Endodermal cell (in vitro differentiated cells): ENCODE results near the gene PADI3. TPM values are rescaled to one million over a fixed set of nuclear protein-coding genes. Genes with fewer than 3 reads are reported as not detected.

Experiments used
- DNase-seq: peaks from one replicate; pipeline ENCODE4 v3.0.0-alpha.2; 2017
- H3K27ac ChIP-seq: 2 replicates; pipeline ENCODE4 v1.5.1; 2013; ENCODE audit warnings: mild to moderate bottlenecking, low read depth, low read length, moderate library complexity
- H3K27me3 ChIP-seq: 2 replicates; pipeline ENCODE4 v1.6.1; 2013; ENCODE audit warnings: mild to moderate bottlenecking, low read length, moderate library complexity; ENCODE audit not compliant: insufficient read depth, control insufficient read depth, poor library complexity, severe bottlenecking
- H3K36me3 ChIP-seq: 2 replicates; pipeline ENCODE4 v1.7.0; 2013; ENCODE audit warnings: mild to moderate bottlenecking, low read length, moderate library complexity; ENCODE audit not compliant: control insufficient read depth, insufficient read depth
- H3K4me1 ChIP-seq: one replicate; pipeline ENCODE4 v1.7.0; 2013; ENCODE audit warnings: low read length; ENCODE audit not compliant: control insufficient read depth, insufficient read depth
- H3K4me3 ChIP-seq: 2 replicates; pipeline ENCODE4 v1.5.1; 2013; ENCODE audit warnings: mild to moderate bottlenecking, low read length, moderate library complexity
- H3K9ac ChIP-seq: 2 replicates; pipeline ENCODE4 v1.6.1; 2013; ENCODE audit warnings: mild to moderate bottlenecking, low read length, moderate library complexity; ENCODE audit not compliant: poor library complexity, severe bottlenecking; ENCODE audit errors: extremely low read depth
- H3K9me3 ChIP-seq: 2 replicates; pipeline ENCODE4 v1.6.1; 2013; ENCODE audit warnings: mild to moderate bottlenecking, low read length, moderate library complexity; ENCODE audit not compliant: control insufficient read depth
- H3K27ac Mint-ChIP-seq: 2 replicates; pipeline ENCODE4 v1.8.0; 2020; ENCODE audit warnings: mixed read lengths
- H3K27me3 Mint-ChIP-seq: 2 replicates; pipeline ENCODE4 v1.8.0; 2021; ENCODE audit warnings: mild to moderate bottlenecking, mixed read lengths; ENCODE audit not compliant: insufficient read depth
- H3K36me3 Mint-ChIP-seq: 2 replicates; pipeline ENCODE4 v1.8.0; 2020; ENCODE audit warnings: low read depth, mixed read lengths
- H3K4me1 Mint-ChIP-seq: 2 replicates; pipeline ENCODE4 v1.8.0; 2020; ENCODE audit warnings: mixed read lengths
- H3K4me3 Mint-ChIP-seq: 2 replicates; pipeline ENCODE4 v1.8.0; 2020; ENCODE audit warnings: mild to moderate bottlenecking, moderate library complexity, mixed read lengths
- H3K9me3 Mint-ChIP-seq: 2 replicates; pipeline ENCODE4 v1.8.0; 2020; ENCODE audit warnings: mild to moderate bottlenecking, mixed read lengths
- CTCF ChIP-seq: fragments of 200-600 bp; sonication (generic); conservative IDR thresholded peaks from 2 replicates; pipeline ENCODE4 v1.5.0; 2021; ENCODE audit warnings: antibody characterized with exemption, mild to moderate bottlenecking
- WGBS, 2 experiments: methylation state at CpG; one replicate each; pipeline versions ENCODE4 v1.1.5 to v1.1.7; 2013; ENCODE audit warnings: missing lambda C conversion rate in 2 of 2, mixed read lengths in 1 of 2; ENCODE audit not compliant: insufficient coverage in 1 of 2, insufficient read length in 1 of 2; 5-methylcytosine and 5-hydroxymethylcytosine counted together
- total RNA-seq, 2 donors: library from RNA; stranded (reverse); fragmentation: NEBNext Ultra II Directional in 1 of 2; extraction: Animal tissue kit (Norgen Biotek cat#: 25700) in 1 of 2; gene quantifications; 2 replicates in 1 of 2; 3 replicates in 1 of 2; pipeline ENCODE4 v1.2.1, GENCODE V29; 2021

Gene PADI3
- total RNA-seq, 2 donors from 2014 or later, result 0.29 to 0.33 TPM

GRCh38 chr1:17224434-17224833 is 24.5 kb upstream of the PADI3 start:
- no peak overlapping the region for H3K9ac ChIP-seq
- Mint-ChIP-seq H3K9me3 (no peaks in the 10 kb centered on the region), H3K36me3 (no peaks in the 10 kb centered on the region), H3K4me3 (no peak overlapping the region), H3K27ac (no peak overlapping the region), H3K27me3 (no peaks in the 10 kb centered on the region), H3K4me1 (no peaks in the 10 kb centered on the region)
- no peak overlapping the region for H3K27ac ChIP-seq
- no peak for DNase-seq
- H3K9me3 ChIP-seq, result no peaks in the 10 kb centered on the region
- H3K36me3 ChIP-seq, result no peaks in the 10 kb centered on the region
- H3K27me3 ChIP-seq, result no peaks in the 10 kb centered on the region
- WGBS, 2 experiments, result 60 to 92% methylated on average over 1 to 4 of the region's 4 CpGs
- TF ChIP-seq CTCF, result no peak
- H3K4me1 ChIP-seq, result no peaks in the 10 kb centered on the region
- no peak overlapping the region for H3K4me3 ChIP-seq

- H3K9me3 Mint-ChIP-seq, result no peaks in the 10 kb centered on the region
- Histone ChIP-seq H3K9me3 (no peaks in the 10 kb centered on the region), H3K9ac (no peak overlapping the region), H3K4me3 (no peak overlapping the region), H3K36me3 (no peaks in the 10 kb centered on the region), H3K27ac (no peak overlapping the region), H3K4me1 (no peaks in the 10 kb centered on the region), H3K27me3 (no peaks in the 10 kb centered on the region)
- 89 to 97% methylated on average over 5 to 6 of the region's 6 CpGs for WGBS, 2 experiments
- H3K4me3 Mint-ChIP-seq, result no peak overlapping the region
- H3K36me3 Mint-ChIP-seq, result no peaks in the 10 kb centered on the region
- H3K4me1 Mint-ChIP-seq, result no peaks in the 10 kb centered on the region
- no peak overlapping the region for H3K27ac Mint-ChIP-seq
- TF ChIP-seq CTCF, result no peak
- no peaks in the 10 kb centered on the region for H3K27me3 Mint-ChIP-seq
- no peak for DNase-seq
Measured at GRCh38 chr1:17225140-17225539, 23.8 kb upstream of the PADI3 start.

GRCh38 chr1:17227358-17227915 is 21.5 kb upstream of the PADI3 start:
- Histone ChIP-seq H3K27me3 (no peaks in the 10 kb centered on the region), H3K9ac (no peak overlapping the region), H3K4me3 (no peak overlapping the region), H3K4me1 (no peaks in the 10 kb centered on the region), H3K9me3 (no peaks in the 10 kb centered on the region), H3K27ac (no peak overlapping the region), H3K36me3 (no peaks in the 10 kb centered on the region)
- H3K4me3 Mint-ChIP-seq, result no peak overlapping the region
- DNase-seq, result no peak
- no peak overlapping the region for H3K27ac Mint-ChIP-seq
- no peaks in the 10 kb centered on the region for H3K4me1 Mint-ChIP-seq
- H3K9me3 Mint-ChIP-seq, result no peaks in the 10 kb centered on the region
- TF ChIP-seq CTCF, result no peak
- no peaks in the 10 kb centered on the region for H3K27me3 Mint-ChIP-seq
- 84 to 93% methylated on average over 4 to 7 of the region's 7 CpGs for WGBS, 2 experiments
- no peaks in the 10 kb centered on the region for H3K36me3 Mint-ChIP-seq
